GM13977 (cell line): ENCODE data around the gene KAZN.

Source experiments
- DNase-seq: peaks from one replicate; pipeline ENCODE4 v3.0.0; 2012; ENCODE audit warnings: low spot score
- in situ Hi-C: fragments of 300-500 bp; cut with MboI; formaldehyde crosslinking; loops from one replicate; pipeline ENCODE4 v1.12.0; 2022; ENCODE audit warnings: low sequenced_read_pairs, low pct_unique_long_range_greater_than_20kb, mixed read lengths, inconsistent platforms; ENCODE audit not compliant: unreplicated experiment
- TF ChIP-seq, protein P1 (sequence below): IDR thresholded peaks from 2 replicates; pipeline ENCODE4 v1.5.1; 2012; ENCODE audit warnings: mild to moderate bottlenecking, control low read depth; ENCODE audit not compliant: insufficient read depth; ENCODE audit errors: extremely low read depth, missing control alignments

Gene KAZN

GRCh38 chr1:14843525-14843924, 245.0 kb downstream of the KAZN start:
- DNase-seq, result no peak
- in situ Hi-C loops, result no loop called here
- TF ChIP-seq, protein P1, sequence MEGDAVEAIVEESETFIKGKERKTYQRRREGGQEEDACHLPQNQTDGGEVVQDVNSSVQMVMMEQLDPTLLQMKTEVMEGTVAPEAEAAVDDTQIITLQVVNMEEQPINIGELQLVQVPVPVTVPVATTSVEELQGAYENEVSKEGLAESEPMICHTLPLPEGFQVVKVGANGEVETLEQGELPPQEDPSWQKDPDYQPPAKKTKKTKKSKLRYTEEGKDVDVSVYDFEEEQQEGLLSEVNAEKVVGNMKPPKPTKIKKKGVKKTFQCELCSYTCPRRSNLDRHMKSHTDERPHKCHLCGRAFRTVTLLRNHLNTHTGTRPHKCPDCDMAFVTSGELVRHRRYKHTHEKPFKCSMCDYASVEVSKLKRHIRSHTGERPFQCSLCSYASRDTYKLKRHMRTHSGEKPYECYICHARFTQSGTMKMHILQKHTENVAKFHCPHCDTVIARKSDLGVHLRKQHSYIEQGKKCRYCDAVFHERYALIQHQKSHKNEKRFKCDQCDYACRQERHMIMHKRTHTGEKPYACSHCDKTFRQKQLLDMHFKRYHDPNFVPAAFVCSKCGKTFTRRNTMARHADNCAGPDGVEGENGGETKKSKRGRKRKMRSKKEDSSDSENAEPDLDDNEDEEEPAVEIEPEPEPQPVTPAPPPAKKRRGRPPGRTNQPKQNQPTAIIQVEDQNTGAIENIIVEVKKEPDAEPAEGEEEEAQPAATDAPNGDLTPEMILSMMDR, result no peak

- TF ChIP-seq, protein P1, result no peak
- DNase-seq, result no peak
- in situ Hi-C loops, result no loop called here
Measured at GRCh38 chr1:14844356-14844755, 245.9 kb downstream of the KAZN start.

DNA sequence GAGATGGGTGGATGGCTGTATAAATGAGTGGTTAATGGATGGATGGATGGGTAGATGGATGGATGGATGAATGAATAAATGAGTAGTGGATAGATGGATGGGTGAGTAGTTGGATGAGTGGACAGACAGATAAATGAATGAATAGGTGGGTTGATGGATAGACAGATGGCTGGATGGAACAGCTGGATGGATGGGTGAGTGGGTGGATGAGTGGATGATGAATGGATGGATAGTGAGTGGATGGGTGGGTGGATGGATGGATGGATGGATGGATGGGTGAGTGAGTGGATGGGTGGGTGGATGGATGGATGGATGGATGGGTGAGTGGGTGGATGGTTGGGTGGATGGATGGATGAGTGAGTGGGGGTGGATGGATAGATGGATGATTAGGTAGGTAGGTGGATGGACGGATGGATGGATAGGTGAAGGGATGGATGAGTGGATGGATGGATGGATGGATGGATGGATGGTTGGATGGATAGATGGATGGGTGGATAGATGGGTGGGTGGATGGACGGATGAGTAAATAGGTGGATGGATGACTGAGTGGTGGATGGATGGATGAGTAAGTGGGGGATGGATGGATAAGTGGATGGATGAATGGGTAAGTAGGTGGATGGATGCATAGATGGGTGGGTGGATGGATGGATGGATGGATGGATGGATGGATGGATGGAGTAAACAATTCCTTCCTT, 246.6 kb downstream of the KAZN start:
- TF ChIP-seq, protein P1, result no peak
- in situ Hi-C loops, result no loop called here
- no peak for DNase-seq

- DNase-seq, result no peak
- TF ChIP-seq, protein P1, result no peak
- in situ Hi-C loops, result no loop called here
Measured at GRCh38 chr1:14845851-14846250, 247.4 kb downstream of the KAZN start.

GRCh38 chr1:14846688-14847087, 248.2 kb downstream of the KAZN start:
- TF ChIP-seq, protein P1, result no peak
- in situ Hi-C loops, result no loop called here
- no peak for DNase-seq

- in situ Hi-C loops, result no loop called here
- TF ChIP-seq, protein P1, result no peak
- DNase-seq, result no peak
Measured at GRCh38 chr1:14848203-14848602, 249.7 kb downstream of the KAZN start.
